HL-60 (cell line): ENCODE results near the gene TMEM233.
"Not testable (repeated sequence)": the region's sequence is repeated elsewhere in the genome, so short reads cannot be mapped to it uniquely, and the experiment has no call there.

Source experiments
- CTCF ChIP-seq: IDR thresholded peaks from one replicate; pipeline ENCODE4 v1.5.1; 2011; ENCODE audit warnings: low read length, control low read depth, inconsistent platforms; ENCODE audit not compliant: insufficient read depth
- GABPA ChIP-seq: IDR thresholded peaks from 2 replicates; pipeline ENCODE4 v1.6.1; 2012; ENCODE audit warnings: low read depth
- POLR2AphosphoS5 ChIP-seq: IDR thresholded peaks from 2 replicates; pipeline ENCODE4 v1.6.1; 2012; ENCODE audit warnings: low read depth
- REST ChIP-seq: IDR thresholded peaks from 2 replicates; pipeline ENCODE4 v1.6.1; 2012; ENCODE audit warnings: low read depth; ENCODE audit not compliant: insufficient replicate concordance
- SPI1 ChIP-seq: IDR thresholded peaks from 2 replicates; pipeline ENCODE4 v1.6.1; 2012; ENCODE audit warnings: low read depth, mild to moderate bottlenecking, borderline replicate concordance

- not testable (repeated sequence) for TF ChIP-seq CTCF, GABPA, POLR2AphosphoS5, REST, SPI1
Measured at GRCh38 chr12:119658166-119658565, 64.6 kb downstream of the TMEM233 start.
